Epithelial cell of esophagus (primary cell): ENCODE results near the gene WDR64.
"Not testable (repeated sequence)": the region's sequence is repeated elsewhere in the genome, so short reads cannot be mapped to it uniquely, and the experiment has no call there.

Source experiments
- DNase-seq: peaks from one replicate; pipeline ENCODE4 v3.0.0; 2010; ENCODE audit warnings: low read depth
- H3K4me3 ChIP-seq: 2 replicates; pipeline ENCODE4 v1.5.1; 2011; ENCODE audit warnings: mild to moderate bottlenecking, low read length, control low read depth
- CTCF ChIP-seq: IDR thresholded peaks from 2 replicates; pipeline ENCODE4 v1.5.1; 2011; ENCODE audit warnings: low read depth, mild to moderate bottlenecking, low read length, control low read depth, inconsistent platforms; ENCODE audit not compliant: insufficient read depth; ENCODE audit errors: missing control alignments

Gene WDR64

GRCh38 chr1:241822846-241823245 is 170.8 kb downstream of the WDR64 start:
- DNase-seq: no peak
- TF ChIP-seq CTCF: no peak

GRCh38 chr1:241823925-241824324 is 171.8 kb downstream of the WDR64 start:
- DNase-seq: no peak
- no peak for TF ChIP-seq CTCF
- no peak overlapping the region for H3K4me3 ChIP-seq

More at GRCh38 chr1:241822846-241823245, 170.8 kb downstream of the WDR64 start:
- no peak overlapping the region for H3K4me3 ChIP-seq

GRCh38 chr1:241825581-241825980 is 173.5 kb downstream of the WDR64 start:
- no peak for TF ChIP-seq CTCF
- no peak overlapping the region for H3K4me3 ChIP-seq
- no peak for DNase-seq

GRCh38 chr1:241826613-241827012 is 174.5 kb downstream of the WDR64 start:
- not testable (repeated sequence) for DNase-seq, H3K4me3 ChIP-seq

- H3K4me3 ChIP-seq: no peak overlapping the region
- TF ChIP-seq CTCF: no peak
- DNase-seq: no peak
These were observed 175.2 kb downstream of the WDR64 start for GRCh38 chr1:241827264-241827663.

- no peak for TF ChIP-seq CTCF
- DNase-seq: peak; percentile 84
- no peak overlapping the region for H3K4me3 ChIP-seq
These were observed 176.5 kb downstream of the WDR64 start for GRCh38 chr1:241828463-241829021.

GRCh38 chr1:241829468-241829867 is 177.4 kb downstream of the WDR64 start:
- no peak overlapping the region for H3K4me3 ChIP-seq
- DNase-seq: no peak
- TF ChIP-seq CTCF: no peak

GRCh38 chr1:241834733-241835377 is 182.8 kb downstream of the WDR64 start:
- TF ChIP-seq CTCF: peak; percentile 80
- peak; percentile 61 for DNase-seq

More at GRCh38 chr1:241834733-241835377, 182.8 kb downstream of the WDR64 start:
- H3K4me3 ChIP-seq: no peak overlapping the region
